ENCODE measurements around the gene OSGEPL1.
A peak's percentile ranks its signal among the peaks of the same experiment; 100 is the strongest.
"Not testable (repeated sequence)": the region's sequence is repeated elsewhere in the genome, so short reads cannot be mapped to it uniquely, and the experiment has no call there.

The OSGEPL1 gene

GRCh38 chr2:189751080-189751658 is 11.4 kb downstream of the OSGEPL1 start:
- TF ChIP-seq CTCF (IDR thresholded peaks at IDR 0.05; ENCODE audit: extremely low read depth, insufficient read depth, missing control alignments) = peak; percentile 64
- DNase-seq (ENCODE audit: low spot score) = peak; percentile 27
- in situ Hi-C loops (cut with MboI; ENCODE audit: low pct_unique_long_range_greater_than_20kb, low sequenced_read_pairs, unreplicated experiment) = no loop called here

- in situ Hi-C loops (cut with MboI; ENCODE audit: low pct_unique_long_range_greater_than_20kb, low sequenced_read_pairs, unreplicated experiment) = no loop called here
- no peak for TF ChIP-seq CTCF (IDR thresholded peaks at IDR 0.05; ENCODE audit: extremely low read depth, insufficient read depth, missing control alignments)
- DNase-seq (ENCODE audit: low spot score) = no peak
These were observed 33.2 kb downstream of the OSGEPL1 start for GRCh38 chr2:189729430-189729829.

- in situ Hi-C loops (cut with MboI; ENCODE audit: low pct_unique_long_range_greater_than_20kb, low sequenced_read_pairs, unreplicated experiment) = no loop called here
- TF ChIP-seq CTCF (IDR thresholded peaks at IDR 0.05; ENCODE audit: extremely low read depth, insufficient read depth, missing control alignments) = no peak
- no peak for DNase-seq (ENCODE audit: low spot score)
These were observed 35.7 kb downstream of the OSGEPL1 start for GRCh38 chr2:189726849-189727248.

DNA sequence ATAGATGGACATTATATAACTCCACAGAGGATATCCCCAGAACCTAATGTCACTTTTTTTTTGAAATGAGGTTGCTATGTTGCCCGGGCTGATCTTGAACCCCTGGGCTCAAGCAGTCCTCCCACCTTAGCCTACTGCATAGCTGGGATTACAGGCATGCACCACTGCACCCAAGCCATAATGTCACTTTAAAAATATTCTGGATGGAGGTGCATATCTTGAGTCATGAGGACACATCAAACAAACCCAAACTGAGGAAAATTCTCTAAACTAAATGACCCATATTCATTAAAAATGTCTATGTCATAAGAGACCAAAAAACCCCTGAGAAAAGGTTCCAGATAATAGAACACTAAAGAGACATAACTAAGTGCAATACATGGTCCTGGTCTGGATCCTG is 36.3 kb downstream of the OSGEPL1 start:
- in situ Hi-C loops (cut with MboI; ENCODE audit: low pct_unique_long_range_greater_than_20kb, low sequenced_read_pairs, unreplicated experiment) = no loop called here
- no peak for DNase-seq (ENCODE audit: low spot score)

DNA sequence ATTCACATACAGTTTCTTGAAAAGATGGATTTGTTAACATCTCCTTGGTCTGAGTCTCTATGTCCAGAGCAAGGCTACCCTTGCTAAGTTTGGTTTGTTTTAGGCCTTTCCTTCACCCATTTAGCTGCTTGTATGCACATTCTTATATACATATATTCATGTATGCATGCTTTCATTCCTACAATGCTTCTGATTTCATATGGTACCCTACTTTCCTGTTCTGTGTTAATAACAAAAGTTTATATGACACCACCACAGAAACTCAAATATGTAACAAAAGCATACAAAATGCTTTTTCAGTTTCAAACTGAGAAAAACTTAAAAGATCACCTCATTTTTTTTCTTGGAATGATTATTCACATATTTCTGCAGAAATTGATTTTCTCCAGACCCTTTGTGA is 39.4 kb downstream of the OSGEPL1 start:
- no peak for TF ChIP-seq CTCF (IDR thresholded peaks at IDR 0.05; ENCODE audit: extremely low read depth, insufficient read depth, missing control alignments)
- in situ Hi-C loops (cut with MboI; ENCODE audit: low pct_unique_long_range_greater_than_20kb, low sequenced_read_pairs, unreplicated experiment) = no loop called here

More for the DNA sequence above, 36.3 kb downstream of the OSGEPL1 start:
- no peak for TF ChIP-seq CTCF (IDR thresholded peaks at IDR 0.05; ENCODE audit: extremely low read depth, insufficient read depth, missing control alignments)

DNA sequence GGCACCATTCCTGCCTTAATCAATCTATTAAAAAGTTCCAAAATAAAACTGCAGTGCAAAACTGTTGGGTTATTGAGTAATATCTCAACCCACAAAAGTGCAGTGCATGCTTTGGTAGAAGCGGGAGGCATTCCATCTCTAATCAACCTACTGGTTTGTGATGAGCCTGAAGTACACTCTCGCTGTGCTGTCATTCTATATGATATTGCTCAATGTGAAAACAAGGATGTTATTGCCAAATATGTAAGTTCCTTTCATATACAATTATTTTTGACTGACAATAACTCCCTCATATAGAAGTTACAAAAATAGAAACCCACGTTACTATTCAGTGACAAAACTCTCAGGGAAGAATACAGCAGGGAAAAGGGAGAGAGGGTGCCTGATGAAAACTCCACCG is 43.0 kb downstream of the OSGEPL1 start:
- DNase-seq (ENCODE audit: low spot score) = no peak
- no peak for TF ChIP-seq CTCF (IDR thresholded peaks at IDR 0.05; ENCODE audit: extremely low read depth, insufficient read depth, missing control alignments)
- in situ Hi-C loops (cut with MboI; ENCODE audit: low pct_unique_long_range_greater_than_20kb, low sequenced_read_pairs, unreplicated experiment) = no loop called here

More for the DNA sequence above, 39.4 kb downstream of the OSGEPL1 start:
- no peak for DNase-seq (ENCODE audit: low spot score)

DNA sequence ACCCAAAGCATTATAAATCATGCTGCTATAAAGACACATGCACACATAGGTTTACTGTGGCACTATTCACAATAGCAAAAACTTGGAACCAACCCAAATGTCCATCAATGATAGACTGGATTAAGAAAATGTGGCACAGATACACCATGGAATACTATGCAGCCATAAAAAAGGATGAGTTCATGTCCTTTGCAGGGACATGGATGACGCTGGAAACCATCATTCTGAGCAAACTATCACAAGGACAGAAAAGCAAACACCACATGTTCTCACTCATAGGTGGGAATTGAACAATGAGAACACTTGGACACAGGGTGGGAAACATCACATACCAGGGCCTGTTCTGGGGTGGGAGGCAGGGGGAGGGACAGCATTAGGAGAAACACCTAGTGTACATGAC is 45.0 kb downstream of the OSGEPL1 start:
- DNase-seq (ENCODE audit: low spot score); in situ Hi-C loops (cut with MboI; ENCODE audit: low pct_unique_long_range_greater_than_20kb, low sequenced_read_pairs, unreplicated experiment): not testable (repeated sequence)

Measured in GM13977 (cell line).